Endothelial cell of umbilical vein (primary cell): ENCODE data around the gene SPRR3. TPM values are rescaled to one million over a fixed set of nuclear protein-coding genes. Genes with fewer than 3 reads are reported as not detected.

Source experiments
- BruUV-seq: library from RNA; stranded (reverse); fragments of 400-500 nt; replicated peaks from 2 replicates; lab custom pipeline; 2021; lab: Mats Ljungman, UMichigan
- CTCF ChIA-PET: fragments of 300-600, 350-600 bp; sonication (Branson Sonifier 250); formaldehyde crosslinking; loops from one replicate; lab custom pipeline; 2021; ENCODE audit warnings: antibody characterized with exemption, inconsistent platforms; lab: Charles Lee
- POLR2A ChIA-PET: fragments of 300-600, 350-600 bp; sonication (Branson Sonifier 250); formaldehyde crosslinking; loops from one replicate; lab custom pipeline; 2021; ENCODE audit warnings: antibody characterized with exemption, inconsistent platforms; lab: Charles Lee
- DNase-seq: peaks from one replicate; pipeline ENCODE4 v3.0.0-alpha.2; 2011; ENCODE audit warnings: low read depth, low spot score
- FAIRE-seq: peaks from 2 replicates; lab custom pipeline; 2011; peaks lifted over from hg19 to GRCh38; lab: Jason Lieb, UNC
- H2AFZ ChIP-seq: 2 replicates; pipeline ENCODE4 v1.6.0; 2012; ENCODE audit warnings: low read depth, low read length, control low read depth, inconsistent platforms
- H3K27ac ChIP-seq: 2 replicates; pipeline ENCODE4 v1.5.1; 2011; ENCODE audit warnings: low read depth, mild to moderate bottlenecking, control low read depth, low read length, moderate library complexity; ENCODE audit not compliant: insufficient read depth
- H3K27me3 ChIP-seq, 2 experiments: 2 replicates each; pipeline versions ENCODE4 v1.6.0 to v1.6.1; 2011; ENCODE audit warnings: low read length in 2 of 2, mixed read lengths in 1 of 2; ENCODE audit not compliant: control insufficient read depth in 2 of 2, insufficient read depth in 2 of 2
- H3K36me3 ChIP-seq, 2 experiments: 2 replicates in 1 of 2; 3 replicates in 1 of 2; pipeline ENCODE4 v1.5.1; 2011; ENCODE audit warnings: low read length in 2 of 2, mild to moderate bottlenecking in 1 of 2, moderate library complexity in 1 of 2; ENCODE audit not compliant: control insufficient read depth in 2 of 2, insufficient read depth in 2 of 2; ENCODE audit errors: extremely low read depth in 1 of 2
- H3K4me1 ChIP-seq: 3 replicates; pipeline ENCODE4 v1.5.1; 2011; ENCODE audit warnings: mild to moderate bottlenecking, low read length; ENCODE audit not compliant: control insufficient read depth, insufficient read depth; ENCODE audit errors: extremely low read depth
- H3K4me2 ChIP-seq: 2 replicates; pipeline ENCODE4 v1.6.1; 2011; ENCODE audit warnings: low read length, control low read depth, mixed read lengths; ENCODE audit not compliant: insufficient read depth
- H3K4me3 ChIP-seq, 3 experiments: fragments of 200-600 bp in 1 of 3; sonication (generic), shearing (Covaris generic) in 1 of 3; replicated peaks in 1 of 3; 2 replicates each; pipeline ENCODE4 v1.5.1; 2011 to 2016; ENCODE audit warnings: control low read depth in 3 of 3, low read length in 3 of 3, mild to moderate bottlenecking in 2 of 3, inconsistent platforms in 1 of 3, low read depth in 1 of 3, moderate library complexity in 1 of 3; ENCODE audit not compliant: insufficient read depth in 1 of 3
- H3K79me2 ChIP-seq: 2 replicates; pipeline ENCODE4 v1.6.0; 2012; ENCODE audit warnings: low read length, inconsistent platforms; ENCODE audit not compliant: control insufficient read depth, insufficient read depth
- H3K9ac ChIP-seq: replicated peaks from 2 replicates; pipeline ENCODE3; 2011; ENCODE audit warnings: low read length, control low read depth; ENCODE audit not compliant: insufficient read depth; ENCODE audit errors: extremely low read depth
- H3K9me1 ChIP-seq: replicated peaks from 3 replicates; pipeline ENCODE4 v1.6.0; 2011; ENCODE audit warnings: mild to moderate bottlenecking, low read length; ENCODE audit not compliant: control insufficient read depth, insufficient read depth; ENCODE audit errors: extremely low read depth
- H3K9me3 ChIP-seq: replicated peaks from 2 replicates; pipeline ENCODE4 v1.5.1; 2012; ENCODE audit warnings: low read length, inconsistent platforms; ENCODE audit not compliant: control insufficient read depth, insufficient read depth
- H4K20me1 ChIP-seq: replicated peaks from 2 replicates; pipeline ENCODE3; 2011; ENCODE audit warnings: mild to moderate bottlenecking, low read length; ENCODE audit not compliant: control insufficient read depth, insufficient read depth; ENCODE audit errors: extremely low read depth
- CTCF ChIP-seq, 2 donors: IDR thresholded peaks; 1 replicate in 1 of 2; 2 replicates in 1 of 2; pipeline ENCODE4 v1.5.1; 2011; ENCODE audit warnings: low read length in 2 of 2, mild to moderate bottlenecking in 2 of 2, moderate library complexity in 2 of 2, control low read depth in 1 of 2, inconsistent platforms in 1 of 2, low read depth in 1 of 2; ENCODE audit not compliant: insufficient read depth in 1 of 2; ENCODE audit errors: extremely low read depth in 1 of 2
- EZH2 ChIP-seq: IDR thresholded peaks from 2 replicates; pipeline ENCODE4 v1.6.1; 2012; ENCODE audit warnings: borderline replicate concordance, low read depth, mild to moderate bottlenecking, moderate library complexity, low read length, inconsistent platforms; ENCODE audit not compliant: severe bottlenecking
- FOS ChIP-seq: IDR thresholded peaks from 2 replicates; pipeline ENCODE4 v1.6.1; 2011; ENCODE audit warnings: mild to moderate bottlenecking, low read length, moderate library complexity, borderline replicate concordance; ENCODE audit not compliant: insufficient read depth
- GATA2 ChIP-seq: IDR thresholded peaks from 2 replicates; pipeline ENCODE4 v1.7.0; 2011; ENCODE audit warnings: low read depth, mild to moderate bottlenecking, moderate library complexity, mixed read lengths, low read length; ENCODE audit not compliant: insufficient read length, insufficient read depth
- JUN ChIP-seq: IDR thresholded peaks from 2 replicates; pipeline ENCODE4 v1.6.1; 2011; ENCODE audit warnings: borderline replicate concordance, low read depth; ENCODE audit not compliant: insufficient read length, insufficient read depth
- MAX ChIP-seq: IDR thresholded peaks from 2 replicates; pipeline ENCODE4 v1.6.1; 2011; ENCODE audit not compliant: insufficient read depth, insufficient read length
- MYC ChIP-seq: IDR thresholded peaks from one replicate; pipeline ENCODE4 v1.6.1; 2011; ENCODE audit warnings: mild to moderate bottlenecking, low read depth, low read length
- POLR2A ChIP-seq: IDR thresholded peaks from 2 replicates; pipeline ENCODE4 v1.6.1; 2012; ENCODE audit warnings: low read depth, mild to moderate bottlenecking, control low read depth, low read length
- POLR2AphosphoS5 ChIP-seq: IDR thresholded peaks from 2 replicates; pipeline ENCODE4 v1.6.1; 2012; ENCODE audit warnings: low read depth, mild to moderate bottlenecking, control low read depth, low read length, moderate library complexity; ENCODE audit not compliant: insufficient read depth
- dilution Hi-C: fragments of 300-500 bp; cut with MboI; formaldehyde crosslinking; loops from one replicate; pipeline ENCODE4 v1.15.0; 2019; ENCODE audit warnings: low sequenced_read_pairs; ENCODE audit not compliant: extremely low pct_ligation_motif_present
- intact Hi-C: fragments of 100-400 bp; cut with micrococcal nuclease; formaldehyde crosslinking; loops from one replicate; pipeline ENCODE4 v1.10.0; 2022
- polyA plus RNA-seq, 4 experiments: library from polyadenylated mRNA; depleted of rRNA in 3 of 4; stranded (reverse) in 3 of 4; unstranded in 1 of 4; fragments of >200 nt; gene quantifications; 2 replicates each; pipeline versions ENCODE4 v1.2.1 to v1.2.3, GENCODE V29; 2011 to 2012; ENCODE audit warnings: missing spikeins in 1 of 4
- total RNA-seq: library from RNA; stranded (reverse); gene quantifications from 2 replicates; pipeline ENCODE4 v1.2.3, GENCODE V29; 2021

The SPRR3 gene
- total and polyA plus RNA-seq, 2 donors (not counting 3 experiments of a cell fraction or from before 2014, with no cell fraction given): not detected

- H2AFZ ChIP-seq: no peak overlapping the region
- no peak overlapping the region for H3K4me3 ChIP-seq
- H3K27me3 ChIP-seq: no peaks in the 10 kb centered on the region
- BruUV-seq: no TSS peak
- no peaks in the 10 kb centered on the region for H3K79me2 ChIP-seq
- no peak for TF ChIP-seq POLR2A
- no peak for TF ChIP-seq GATA2
- TF ChIP-seq FOS: no peak
- TF ChIP-seq EZH2: no peak
- dilution Hi-C loops (no loop called here), intact Hi-C loops (no loop called here)
- ChIA-PET CTCF (no interaction called here), POLR2A (no interaction called here)
- H3K4me1 ChIP-seq: no peaks in the 10 kb centered on the region
- H3K9me3 ChIP-seq: no peaks in the 10 kb centered on the region
- DNase-seq: no peak
- no peak overlapping the region for H3K4me2 ChIP-seq
- no peaks in the 10 kb centered on the region for H3K36me3 ChIP-seq
- no peaks in the 10 kb centered on the region for H3K9me1 ChIP-seq
- no peak overlapping the region for H3K27ac ChIP-seq
- no peak overlapping the region for H3K9ac ChIP-seq
- no peaks in the 10 kb centered on the region for H4K20me1 ChIP-seq
- FAIRE-seq: no peak
These were observed 5.7 kb upstream of the SPRR3 start for GRCh38 chr1:152995842-152996241.

GRCh38 chr1:152996633-152997400 lies 4.7 kb upstream of the SPRR3 start:
- Histone ChIP-seq H3K4me2 (no peak overlapping the region), H3K4me3 (no peak overlapping the region), H3K9ac (no peak overlapping the region), H4K20me1 (no peaks in the 10 kb centered on the region), H3K27me3 (no peaks in the 10 kb centered on the region), H3K4me1 (no peaks in the 10 kb centered on the region), H2AFZ (no peak overlapping the region), H3K79me2 (no peaks in the 10 kb centered on the region), H3K9me1 (no peaks in the 10 kb centered on the region), H3K36me3 (no peaks in the 10 kb centered on the region), H3K27ac (no peak overlapping the region), H3K9me3 (no peaks in the 10 kb centered on the region)
- dilution Hi-C loops (no loop called here), intact Hi-C loops (no loop called here)
- BruUV-seq: no TSS peak
- no peak for TF ChIP-seq POLR2A
- no peak for TF ChIP-seq FOS
- TF ChIP-seq EZH2: no peak
- TF ChIP-seq POLR2AphosphoS5: no peak
- no peak for TF ChIP-seq JUN
- TF ChIP-seq GATA2: no peak
- TF ChIP-seq CTCF (IDR thresholded peaks at IDR 0.05; ENCODE audit: extremely low read depth in 1 of 2, insufficient read depth in 1 of 2, low read depth in 1 of 2, low read length in 2 of 2): no peak
- TF ChIP-seq MAX: no peak
- no peak for TF ChIP-seq MYC
- no peak for FAIRE-seq
- POLR2A ChIA-PET: no interaction called here
- CTCF ChIA-PET: no interaction called here
- no peak for DNase-seq
